Measurements from ENCODE around the gene YIPF5. TPM values are rescaled to one million over a fixed set of nuclear protein-coding genes. Genes with fewer than 3 reads are reported as not detected.

YIPF5 gene
- total and polyA plus RNA-seq, 2 donors (not counting 3 experiments of a cell fraction or from before 2014, with no cell fraction given): 73.7 to 78.7 TPM

- H4K20me1 ChIP-seq (replicated peaks; ENCODE audit: control insufficient read depth, extremely low read depth, insufficient read depth, low read length): no peaks in the 10 kb centered on the region
- H3K27ac ChIP-seq (ENCODE audit: insufficient read depth, low read depth, low read length): no peak overlapping the region
- H3K79me2 ChIP-seq (ENCODE audit: control insufficient read depth, insufficient read depth, low read length): peaks cover 16% of the 10 kb centered on the region
- FAIRE-seq: no peak
- no peaks in the 10 kb centered on the region for H3K9me1 ChIP-seq (replicated peaks; ENCODE audit: control insufficient read depth, extremely low read depth, insufficient read depth, low read length)
- no peak overlapping the region for H3K9ac ChIP-seq (replicated peaks; ENCODE audit: extremely low read depth, insufficient read depth, low read length)
- DNase-seq (ENCODE audit: low read depth, low spot score): no peak
- H3K27me3 ChIP-seq (ENCODE audit: control insufficient read depth in 2 of 2, insufficient read depth in 2 of 2, low read length in 2 of 2): no peaks in the 10 kb centered on the region
- intact Hi-C loops (cut with micrococcal nuclease): no loop called here
- no TSS peak for BruUV-seq (replicated peaks)
- H3K4me3 ChIP-seq (replicated peaks in 1 of 3; ENCODE audit: insufficient read depth in 1 of 3, low read depth in 1 of 3, low read length in 3 of 3): no peak overlapping the region
- no peak for TF ChIP-seq CTCF (IDR thresholded peaks at IDR 0.05; ENCODE audit: extremely low read depth in 1 of 2, insufficient read depth in 1 of 2, low read depth in 1 of 2, low read length in 2 of 2)
- TF ChIP-seq POLR2A (IDR thresholded peaks at IDR 0.05; ENCODE audit: low read depth, low read length): no peak
- no peak for TF ChIP-seq FOS (IDR thresholded peaks at IDR 0.05; ENCODE audit: borderline replicate concordance, insufficient read depth, low read length)
- no peak for TF ChIP-seq MAX (IDR thresholded peaks at IDR 0.05; ENCODE audit: insufficient read depth, insufficient read length)
- no peak for TF ChIP-seq JUN (IDR thresholded peaks at IDR 0.05; ENCODE audit: borderline replicate concordance, insufficient read depth, insufficient read length, low read depth)
- TF ChIP-seq EZH2 (IDR thresholded peaks at IDR 0.05; ENCODE audit: borderline replicate concordance, low read depth, low read length, severe bottlenecking): no peak
- no peak for TF ChIP-seq MYC (IDR thresholded peaks at IDR 0.05; ENCODE audit: low read depth, low read length)
- no peak for TF ChIP-seq GATA2 (IDR thresholded peaks at IDR 0.05; ENCODE audit: insufficient read depth, insufficient read length, low read depth, low read length)
- TF ChIP-seq POLR2AphosphoS5 (IDR thresholded peaks at IDR 0.05; ENCODE audit: insufficient read depth, low read depth, low read length): no peak
- dilution Hi-C loops (cut with MboI; ENCODE audit: extremely low pct_ligation_motif_present, low sequenced_read_pairs): no loop called here
- H3K4me2 ChIP-seq (ENCODE audit: insufficient read depth, low read length): no peak overlapping the region
- no peaks in the 10 kb centered on the region for H3K36me3 ChIP-seq (ENCODE audit: control insufficient read depth in 2 of 2, extremely low read depth in 1 of 2, insufficient read depth in 2 of 2, low read length in 2 of 2)
- no peaks in the 10 kb centered on the region for H3K9me3 ChIP-seq (replicated peaks; ENCODE audit: control insufficient read depth, insufficient read depth, low read length)
- H2AFZ ChIP-seq (ENCODE audit: low read depth, low read length): no peak overlapping the region
- peaks cover 10% of the 10 kb centered on the region for H3K4me1 ChIP-seq (ENCODE audit: control insufficient read depth, extremely low read depth, insufficient read depth, low read length)
- POLR2A ChIA-PET: no interaction called here
- CTCF ChIA-PET: interaction anchor here (1.5 kb wide), 1 partner anchor 13 kb away, joined by 6 read pairs; no protein-coding TSS in a partner anchor
Measured at GRCh38 chr5:144173766-144174165, 3.3 kb upstream of the YIPF5 start.
